Right atrium auricular region (tissue), 2 donors: ENCODE results near the gene NPHP3. TPM values are rescaled to one million over a fixed set of nuclear protein-coding genes. Genes with fewer than 3 reads are reported as not detected.

Experiments
- DNase-seq: peaks from one replicate; pipeline ENCODE4 v3.0.0-alpha.2; 2019; ENCODE audit warnings: low spot score
- H3K27ac ChIP-seq, 2 donors: fragments of 200-600 bp; sonication (generic); 1 replicate in 1 of 2; 2 replicates in 1 of 2; pipeline ENCODE4 v1.5.1; 2016 to 2019
- H3K27me3 ChIP-seq, 2 donors: fragments of 200-600 bp; sonication (generic); one replicate each; pipeline versions ENCODE4 v1.5.1 to v1.6.0; 2017 to 2019
- H3K36me3 ChIP-seq: fragments of 200-600 bp; sonication (generic); one replicate; pipeline ENCODE4 v1.5.1; 2016
- H3K4me1 ChIP-seq, 2 donors: fragments of 200-600 bp; sonication (generic); one replicate each; pipeline versions ENCODE4 v1.5.1 to v1.6.0; 2017 to 2019
- H3K4me3 ChIP-seq, 2 donors: fragments of 200-600 bp; sonication (generic); 1 replicate in 1 of 2; 2 replicates in 1 of 2; pipeline ENCODE4 v1.5.1; 2017 to 2019; ENCODE audit warnings: mild to moderate bottlenecking in 1 of 2, moderate library complexity in 1 of 2
- H3K9me3 ChIP-seq, 2 donors: fragments of 200-600 bp; sonication (generic); one replicate each; pipeline ENCODE4 v1.5.1; 2019
- total RNA-seq, 2 donors: library from RNA; depleted of rRNA; stranded (reverse); fragments of >200 nt; gene quantifications; one replicate each; pipeline ENCODE4 v1.1.0, GENCODE V29; 2016
- TF ChIP-seq, protein P1 (sequence below), 2 donors: fragments of 200-600 bp; sonication (generic); IDR thresholded peaks; one replicate each; pipeline ENCODE4 v1.5.1; 2019; ENCODE audit warnings: antibody characterized with exemption in 2 of 2

Gene NPHP3
- total RNA-seq, 2 donors from 2014 or later: 12.2 to 15.3 TPM

DNA sequence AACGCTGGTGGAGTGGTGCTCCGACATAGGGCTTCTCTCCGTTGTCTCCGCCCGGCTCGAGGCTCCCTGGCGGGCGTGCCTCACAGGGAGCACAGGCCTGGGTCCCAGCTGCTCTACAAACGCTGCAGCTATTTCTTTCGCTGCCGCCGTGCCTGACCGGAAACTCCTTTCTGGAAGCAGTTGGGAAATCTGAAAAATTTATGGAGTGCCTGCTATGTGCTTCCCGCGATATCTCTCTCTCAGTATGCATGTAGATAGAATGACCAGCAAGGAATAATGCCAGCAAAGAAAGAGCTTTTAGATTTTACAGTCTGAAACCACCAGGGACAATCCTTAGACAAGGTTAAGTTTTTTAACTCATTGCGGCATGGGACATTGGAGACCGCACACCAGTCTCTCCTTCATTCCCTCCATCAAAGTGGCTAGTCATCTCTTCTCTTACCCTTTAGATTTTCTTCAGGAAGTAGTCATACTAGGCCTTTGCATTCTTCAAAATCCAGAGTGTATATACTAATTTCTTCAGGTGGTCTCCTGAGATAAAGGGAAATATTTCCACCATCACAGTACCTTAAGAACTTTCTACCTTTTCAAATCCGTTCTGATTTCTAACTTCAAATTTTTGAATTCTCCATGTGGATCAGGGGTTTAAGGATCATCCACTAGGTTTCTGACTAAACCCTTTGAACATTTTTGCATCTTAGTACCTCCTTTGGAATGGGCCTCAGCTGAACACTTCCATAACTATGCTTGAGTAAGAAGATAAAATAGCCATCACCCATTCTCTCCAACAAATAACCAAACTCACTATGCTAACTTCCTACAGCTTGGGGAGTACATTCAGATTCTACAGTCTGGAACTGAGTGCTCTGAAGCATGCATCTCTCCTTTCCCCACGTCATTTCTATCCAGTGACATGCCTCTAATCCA, 1.1 kb upstream of the NPHP3 start:
- DNase-seq: no peak
- Histone ChIP-seq H3K9me3 (no peaks in the 10 kb centered on the region), H3K4me1 (peaks cover 0 to 30% of the 10 kb centered on the region in 2 donors), H3K36me3 (no peaks in the 10 kb centered on the region), H3K27me3 (no peaks in the 10 kb centered on the region), H3K4me3 (peak overlapping the region; percentile 61 to 69), H3K27ac (peak overlapping the region; percentile 79 to 86)
- TF ChIP-seq, protein P1, sequence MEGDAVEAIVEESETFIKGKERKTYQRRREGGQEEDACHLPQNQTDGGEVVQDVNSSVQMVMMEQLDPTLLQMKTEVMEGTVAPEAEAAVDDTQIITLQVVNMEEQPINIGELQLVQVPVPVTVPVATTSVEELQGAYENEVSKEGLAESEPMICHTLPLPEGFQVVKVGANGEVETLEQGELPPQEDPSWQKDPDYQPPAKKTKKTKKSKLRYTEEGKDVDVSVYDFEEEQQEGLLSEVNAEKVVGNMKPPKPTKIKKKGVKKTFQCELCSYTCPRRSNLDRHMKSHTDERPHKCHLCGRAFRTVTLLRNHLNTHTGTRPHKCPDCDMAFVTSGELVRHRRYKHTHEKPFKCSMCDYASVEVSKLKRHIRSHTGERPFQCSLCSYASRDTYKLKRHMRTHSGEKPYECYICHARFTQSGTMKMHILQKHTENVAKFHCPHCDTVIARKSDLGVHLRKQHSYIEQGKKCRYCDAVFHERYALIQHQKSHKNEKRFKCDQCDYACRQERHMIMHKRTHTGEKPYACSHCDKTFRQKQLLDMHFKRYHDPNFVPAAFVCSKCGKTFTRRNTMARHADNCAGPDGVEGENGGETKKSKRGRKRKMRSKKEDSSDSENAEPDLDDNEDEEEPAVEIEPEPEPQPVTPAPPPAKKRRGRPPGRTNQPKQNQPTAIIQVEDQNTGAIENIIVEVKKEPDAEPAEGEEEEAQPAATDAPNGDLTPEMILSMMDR (IDR thresholded peaks at IDR 0.05): no peak

DNA sequence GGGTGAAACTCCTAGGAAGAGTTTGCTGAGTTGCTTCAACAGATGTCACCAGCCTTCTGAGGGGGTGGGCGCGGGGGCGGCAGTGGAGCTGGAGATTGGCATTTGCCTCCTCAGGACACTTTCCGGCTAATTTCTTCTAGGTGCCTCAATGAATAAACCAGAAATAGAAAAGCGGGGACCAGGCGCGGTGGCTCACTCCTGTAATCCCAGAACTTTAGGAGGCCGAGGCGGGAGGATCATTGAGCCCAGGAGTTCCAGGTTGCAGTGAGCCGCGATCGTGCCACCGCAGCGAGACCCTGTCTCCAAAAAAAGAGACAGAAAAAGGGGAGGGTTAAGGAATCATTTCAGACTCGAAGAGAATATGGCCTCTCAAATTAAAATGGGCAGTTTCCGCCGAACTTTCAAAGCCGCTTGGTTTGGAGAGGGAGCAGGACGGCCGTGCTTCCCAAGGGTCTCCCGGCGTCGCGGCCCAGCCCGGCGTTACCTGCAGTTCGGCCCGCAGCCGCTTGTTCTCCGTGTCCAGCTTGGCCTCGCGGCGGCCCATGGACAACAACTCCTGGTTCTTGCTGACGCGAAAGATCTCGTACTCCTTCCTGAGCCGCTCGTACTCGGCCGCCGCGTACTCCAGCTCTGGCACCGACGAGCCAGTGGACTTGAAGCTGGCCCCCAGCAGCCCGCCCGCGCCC, 587 bp downstream of the NPHP3 start:
- peak overlapping the region; percentile 94 to 99 for H3K27ac ChIP-seq
- TF ChIP-seq, protein P1 (IDR thresholded peaks at IDR 0.05): peak in 1 of 2 donors; percentile 33
- H3K27me3 ChIP-seq: no peaks in the 10 kb centered on the region
- peak; percentile 84 for DNase-seq
- H3K4me3 ChIP-seq: peak overlapping the region; percentile 85 to 89
- H3K4me1 ChIP-seq: peaks cover 0 to 30% of the 10 kb centered on the region in 2 donors
- H3K36me3 ChIP-seq: peaks cover 2% of the 10 kb centered on the region
- no peaks in the 10 kb centered on the region for H3K9me3 ChIP-seq

DNA sequence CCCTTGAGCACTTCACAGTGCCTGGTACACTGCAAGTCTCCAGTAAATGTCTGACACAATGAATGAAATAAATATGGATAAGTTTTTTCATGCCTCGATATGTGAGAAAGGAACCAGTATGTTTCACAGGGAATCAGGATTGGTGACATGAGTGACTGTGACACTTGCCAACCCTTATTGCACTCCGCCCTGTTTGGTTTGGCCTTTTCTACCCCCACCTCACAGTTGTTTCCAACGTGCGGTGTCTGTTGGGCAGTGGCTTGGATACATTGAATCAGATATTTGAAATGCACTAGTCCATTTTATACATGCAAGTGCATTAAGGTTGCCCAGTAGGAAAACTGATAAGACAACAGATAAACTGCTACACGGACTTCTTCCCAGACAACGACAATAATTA, 2.0 kb downstream of the NPHP3 start:
- TF ChIP-seq, protein P1 (IDR thresholded peaks at IDR 0.05): no peak
- no peak overlapping the region for H3K27ac ChIP-seq
- no peak for DNase-seq

DNA sequence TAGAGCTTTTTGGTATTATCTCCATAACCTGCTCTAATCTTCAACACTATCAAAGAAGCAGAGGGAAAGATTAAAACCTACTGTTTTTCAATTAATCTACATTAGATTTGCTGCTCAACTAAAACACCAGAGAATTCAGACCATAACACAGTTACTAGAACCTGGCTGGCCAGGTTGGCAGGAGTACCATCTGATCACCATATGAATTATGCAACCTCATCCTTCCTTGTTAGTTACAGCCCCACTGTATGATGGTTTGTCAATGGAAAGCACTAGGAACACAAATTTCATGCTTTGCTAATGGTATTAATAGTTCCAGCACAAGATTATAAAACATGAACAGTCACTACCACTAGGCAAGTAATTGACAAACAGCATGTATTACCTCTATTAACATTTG, 5.8 kb downstream of the NPHP3 start:
- H3K36me3 ChIP-seq: peaks cover 16% of the 10 kb centered on the region
- H3K27ac ChIP-seq: no peak overlapping the region
- TF ChIP-seq, protein P1 (IDR thresholded peaks at IDR 0.05): no peak
- no peak for DNase-seq
- no peaks in the 10 kb centered on the region for H3K27me3 ChIP-seq
- no peaks in the 10 kb centered on the region for H3K9me3 ChIP-seq
- peaks cover 0 to 15% of the 10 kb centered on the region in 2 donors for H3K4me1 ChIP-seq
- H3K4me3 ChIP-seq: no peak overlapping the region

More for the DNA sequence above, 2.0 kb downstream of the NPHP3 start:
- H3K36me3 ChIP-seq: peaks cover 6% of the 10 kb centered on the region
- H3K9me3 ChIP-seq: no peaks in the 10 kb centered on the region
- peak overlapping the region in 1 of 2 donors; percentile 85 for H3K4me3 ChIP-seq
- H3K27me3 ChIP-seq: no peaks in the 10 kb centered on the region
- peaks cover 0 to 25% of the 10 kb centered on the region in 2 donors for H3K4me1 ChIP-seq

DNA sequence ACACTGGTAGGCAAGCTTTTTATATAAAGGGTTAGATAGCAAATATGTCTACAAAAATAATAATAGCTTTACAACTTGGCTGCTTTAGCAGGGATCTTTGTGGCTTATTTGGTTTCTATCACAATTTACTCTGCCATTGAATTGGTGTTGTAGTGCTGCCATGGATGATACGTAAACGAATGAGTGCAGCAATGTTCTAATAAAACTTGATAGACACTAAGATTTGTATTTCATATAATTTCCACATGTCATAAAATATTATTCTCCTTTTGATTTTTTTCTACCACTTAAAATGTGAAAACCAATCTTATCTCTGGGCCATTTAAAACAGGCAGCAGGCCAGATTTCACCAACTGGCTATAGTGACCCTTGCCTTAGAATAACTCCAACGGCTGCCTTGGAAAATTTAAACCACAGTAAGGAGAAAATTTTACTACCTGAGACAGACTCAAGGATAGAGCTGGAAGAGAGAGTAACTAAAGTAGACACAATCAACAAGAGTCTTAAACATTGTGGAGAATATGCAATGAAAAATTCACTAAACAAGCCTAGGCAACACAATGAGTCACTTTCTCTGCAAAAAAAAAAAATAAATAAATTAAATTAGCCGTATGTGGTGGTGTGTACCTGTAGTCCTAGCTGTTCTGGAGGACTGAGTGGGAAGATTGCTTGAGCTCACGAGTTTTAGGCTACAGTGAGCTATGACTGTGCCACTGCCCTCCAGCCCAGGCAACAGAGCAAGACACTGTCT, 8.1 kb downstream of the NPHP3 start:
- H3K4me1 ChIP-seq: no peaks in the 10 kb centered on the region
- H3K27me3 ChIP-seq: no peaks in the 10 kb centered on the region
- H3K4me3 ChIP-seq: no peak overlapping the region
- H3K36me3 ChIP-seq: peaks cover 26% of the 10 kb centered on the region
- H3K27ac ChIP-seq: no peak overlapping the region
- no peaks in the 10 kb centered on the region for H3K9me3 ChIP-seq
- DNase-seq: no peak
- TF ChIP-seq, protein P1 (IDR thresholded peaks at IDR 0.05): no peak
